Upper lobe of left lung (tissue), 6 donors: Measurements from ENCODE around the gene COL6A3. TPM values are rescaled to one million over a fixed set of nuclear protein-coding genes. Genes with fewer than 3 reads are reported as not detected.

Experiments used
- ATAC-seq, 2 donors: fragments of 200-7000 bp; cut with Tn5 transposase; one replicate each; pipeline ENCODE4 v1.9.1; 2022; ENCODE audit warnings: mild to moderate bottlenecking in 2 of 2, moderate library complexity in 2 of 2; ENCODE audit not compliant: low FRiP score in 2 of 2
- DNase-seq, 2 donors: peaks; one replicate each; pipeline ENCODE4 v3.0.0-alpha.2; 2019 to 2020
- H3K27ac ChIP-seq, 4 donors: fragments of 200-600 bp; sonication (generic); one replicate each; pipeline ENCODE4 v1.5.1; 2016 to 2019
- H3K27me3 ChIP-seq, 4 donors: fragments of 200-600 bp; sonication (generic); one replicate each; pipeline ENCODE4 v1.5.1; 2017 to 2019
- H3K36me3 ChIP-seq, 4 donors: fragments of 200-600 bp; sonication (generic); one replicate each; pipeline ENCODE4 v1.5.1; 2016 to 2019
- H3K4me1 ChIP-seq, 4 donors: fragments of 200-600 bp; sonication (generic); one replicate each; pipeline ENCODE4 v1.5.1; 2018 to 2019
- H3K4me3 ChIP-seq, 4 donors: fragments of 200-600 bp; sonication (generic); one replicate each; pipeline ENCODE4 v1.5.1; 2017 to 2019; ENCODE audit warnings: mild to moderate bottlenecking in 2 of 4, moderate library complexity in 1 of 4
- H3K9me3 ChIP-seq, 4 donors: fragments of 200-600 bp; sonication (generic); one replicate each; pipeline ENCODE4 v1.5.1; 2018 to 2019
- CTCF ChIP-seq, 6 experiments: fragments of 450-650 bp in 4 of 6; fragments of 200-600 bp in 2 of 6; sonication (generic) in 2 of 6; IDR thresholded peaks; one replicate each; pipeline ENCODE4 v1.5.1; 2016 to 2019; ENCODE audit warnings: antibody characterized with exemption in 6 of 6
- EP300 ChIP-seq, 4 donors: sonication (generic); formaldehyde crosslinking; IDR thresholded peaks; one replicate each; pipeline ENCODE4 v1.5.1; 2017; ENCODE audit warnings: antibody characterized with exemption in 4 of 4, control low read depth in 2 of 4
- POLR2A ChIP-seq, 4 donors: fragments of 450-650 bp; IDR thresholded peaks; one replicate each; pipeline ENCODE4 v1.5.1; 2016 to 2017; ENCODE audit warnings: antibody characterized with exemption in 4 of 4, mild to moderate bottlenecking in 2 of 4
- POLR2AphosphoS5 ChIP-seq, 2 donors: sonication (generic); formaldehyde crosslinking; IDR thresholded peaks; one replicate each; pipeline ENCODE4 v1.5.1; 2017; ENCODE audit warnings: antibody characterized with exemption in 2 of 2
- WGBS, 2 donors: methylation state at CpG; one replicate each; pipeline ENCODE4 v1.1.5; 2017 to 2018; 5-methylcytosine and 5-hydroxymethylcytosine counted together
- total RNA-seq, 6 donors: library from RNA; depleted of rRNA in 4 of 6; stranded (reverse); fragments of >200 nt in 4 of 6; gene quantifications; one replicate each; pipeline versions ENCODE4 v1.1.0 to v1.2.1, GENCODE V29; 2016 to 2021
- donor health status: DM: no; HTN: no; CAD: no; lungs with moderate emphysema.
- donor health status: DM: no; HTN: yes; CAD: no; lungs with severe emphysema.

Gene COL6A3
- total RNA-seq, 6 donors from 2014 or later: 34.4 to 199 (median 71.9) TPM

DNA sequence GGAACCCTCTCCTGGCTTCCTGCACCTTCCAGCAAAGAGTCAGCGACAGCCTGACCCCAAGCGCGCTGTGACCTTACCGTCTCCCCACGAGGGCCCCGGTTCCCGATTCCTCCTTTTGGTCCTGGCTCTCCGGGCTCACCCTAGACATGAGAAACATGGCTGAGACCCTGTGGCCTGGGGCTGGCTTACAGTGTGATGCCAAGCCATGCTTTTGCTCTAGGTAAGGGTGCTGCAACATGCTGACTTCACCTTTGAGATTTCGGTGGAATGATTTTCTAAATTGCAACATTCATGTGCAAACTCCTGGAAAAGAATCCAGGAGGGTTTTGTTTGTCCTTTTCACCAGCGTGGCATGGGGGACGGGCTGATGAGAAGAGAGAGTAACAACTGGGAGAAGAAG, 63.9 kb downstream of the COL6A3 start:
- H3K4me3 ChIP-seq: no peak overlapping the region
- TF ChIP-seq POLR2A (IDR thresholded peaks at IDR 0.05) (no peak), EP300 (IDR thresholded peaks at IDR 0.05) (no peak), CTCF (IDR thresholded peaks at IDR 0.05) (no peak), POLR2AphosphoS5 (IDR thresholded peaks at IDR 0.05) (no peak)
- no peak for DNase-seq
- no peak for ATAC-seq
- peaks cover 0 to 8% (median 2%) of the 10 kb centered on the region in 4 donors for H3K36me3 ChIP-seq
- H3K9me3 ChIP-seq: no peaks in the 10 kb centered on the region
- no peaks in the 10 kb centered on the region for H3K27me3 ChIP-seq
- no peaks in the 10 kb centered on the region for H3K4me1 ChIP-seq
- 86 to 92% methylated on average over 11 of the region's 11 CpGs for WGBS, 2 donors
- H3K27ac ChIP-seq: no peak overlapping the region

DNA sequence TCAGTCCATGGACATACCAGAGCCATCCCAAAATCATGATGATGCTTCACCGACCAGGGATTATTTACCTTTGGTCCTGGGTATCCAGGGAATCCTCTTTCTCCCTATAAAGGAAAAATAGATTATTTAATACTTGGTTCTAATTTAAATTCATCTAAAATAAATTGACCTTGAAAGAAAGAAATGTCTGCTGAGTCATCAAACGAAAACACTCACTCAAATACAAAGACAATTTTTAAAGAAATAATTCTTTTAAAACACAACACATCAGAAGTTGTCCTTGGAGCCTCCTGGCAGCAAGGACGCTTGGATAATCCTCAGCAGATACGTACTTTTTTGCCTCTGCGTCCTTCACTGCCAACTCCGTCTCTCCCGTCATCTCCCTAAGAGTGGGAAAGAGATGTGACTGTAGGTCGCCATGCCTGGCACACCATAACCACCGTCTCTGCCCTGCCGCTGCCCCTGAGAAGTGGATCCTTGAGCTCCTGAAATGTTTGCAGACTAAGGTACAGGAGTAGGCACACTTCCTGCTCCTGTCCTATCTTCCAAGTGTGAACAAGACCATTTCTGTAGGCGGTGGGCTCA, 65.6 kb downstream of the COL6A3 start:
- 75% methylated on average over 11 of the region's 11 CpGs for WGBS, 2 donors
- no peak overlapping the region for H3K4me3 ChIP-seq
- H3K27me3 ChIP-seq: no peaks in the 10 kb centered on the region
- H3K36me3 ChIP-seq: peaks cover 0 to 8% (median 2%) of the 10 kb centered on the region in 4 donors
- H3K27ac ChIP-seq: no peak overlapping the region
- TF ChIP-seq POLR2A (IDR thresholded peaks at IDR 0.05): no peak
- no peak for TF ChIP-seq EP300 (IDR thresholded peaks at IDR 0.05)
- TF ChIP-seq CTCF (IDR thresholded peaks at IDR 0.05): no peak
- TF ChIP-seq POLR2AphosphoS5 (IDR thresholded peaks at IDR 0.05): no peak
- H3K4me1 ChIP-seq: no peaks in the 10 kb centered on the region
- DNase-seq: no peak
- ATAC-seq: no peak
- no peaks in the 10 kb centered on the region for H3K9me3 ChIP-seq

DNA sequence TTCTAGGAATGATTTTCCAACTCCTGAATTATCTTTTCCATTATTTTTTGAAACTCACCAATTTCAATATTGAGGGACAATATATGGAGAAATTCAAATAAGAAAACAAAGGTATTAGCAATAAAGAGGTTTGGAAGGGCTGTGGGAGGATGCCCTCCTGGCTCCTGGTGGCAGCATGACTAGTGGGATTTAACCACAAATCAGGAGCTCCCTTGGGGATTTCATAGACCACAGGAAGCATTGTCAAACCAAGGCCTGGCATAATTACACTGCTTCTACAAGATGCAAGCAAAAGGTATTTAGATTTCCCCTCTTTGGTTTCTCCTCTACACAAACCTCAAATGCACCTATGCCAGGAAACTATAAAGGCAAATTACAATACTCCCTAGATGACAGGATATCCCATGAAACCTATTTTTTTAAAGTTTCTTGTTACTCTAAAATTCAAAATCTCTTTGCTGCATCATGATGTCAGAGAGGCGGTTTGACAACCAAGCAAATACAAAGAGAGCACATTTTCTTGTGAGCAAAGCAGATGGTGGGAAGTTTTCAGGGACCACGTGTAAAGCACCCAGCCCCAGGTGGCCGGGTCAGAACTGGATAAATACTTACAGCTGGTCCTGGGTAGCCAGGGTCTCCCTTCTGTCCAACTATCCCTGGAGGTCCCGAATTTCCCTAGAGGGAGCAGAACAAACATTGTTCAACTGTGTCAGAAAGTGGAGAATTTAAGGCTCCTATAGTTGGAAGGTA, 67.9 kb downstream of the COL6A3 start:
- Histone ChIP-seq H3K36me3 (peaks cover 0 to 8% (median 2%) of the 10 kb centered on the region in 4 donors), H3K27ac (no peak overlapping the region)
- WGBS, 2 donors: 77 to 88% methylated on average over 4 of the region's 4 CpGs

GRCh38 chr2:237345411-237345810, 68.6 kb downstream of the COL6A3 start:
- peaks cover 0 to 9% (median 2%) of the 10 kb centered on the region in 4 donors for H3K36me3 ChIP-seq
- TF ChIP-seq POLR2A (IDR thresholded peaks at IDR 0.05): no peak
- TF ChIP-seq EP300 (IDR thresholded peaks at IDR 0.05): no peak
- TF ChIP-seq CTCF (IDR thresholded peaks at IDR 0.05): no peak
- TF ChIP-seq POLR2AphosphoS5 (IDR thresholded peaks at IDR 0.05): no peak
- ATAC-seq: no peak
- H3K27ac ChIP-seq: no peak overlapping the region
- no peaks in the 10 kb centered on the region for H3K27me3 ChIP-seq
- H3K9me3 ChIP-seq: no peaks in the 10 kb centered on the region
- DNase-seq: no peak
- H3K4me3 ChIP-seq: no peak overlapping the region
- no peaks in the 10 kb centered on the region for H3K4me1 ChIP-seq
- 78 to 82% methylated on average over 7 of the region's 7 CpGs for WGBS, 2 donors

More for the DNA sequence above, 67.9 kb downstream of the COL6A3 start:
- TF ChIP-seq POLR2A (IDR thresholded peaks at IDR 0.05) (no peak), EP300 (IDR thresholded peaks at IDR 0.05) (no peak), CTCF (IDR thresholded peaks at IDR 0.05) (no peak)
- Histone ChIP-seq H3K27me3 (no peaks in the 10 kb centered on the region), H3K4me1 (no peaks in the 10 kb centered on the region), H3K4me3 (no peak overlapping the region), H3K9me3 (no peaks in the 10 kb centered on the region)
- ATAC-seq (no peak), DNase-seq (no peak)
